Activated T-helper 2 cell treated with anti-CD3 and anti-CD28 coated beads, Interferon-gamma antibody, Interleukin-2, Interleukin-4, amounts not matched to agents 10 μg/mL and 5 μg/mL and 100 μg/mL, durations not matched to agents 14 hours and 24 hours and 36 hours (primary cell): ENCODE results near the gene GMPR2. TPM values are rescaled to one million over a fixed set of nuclear protein-coding genes. Genes with fewer than 3 reads are reported as not detected.

Experiments used
- DNase-seq: peaks from one replicate; pipeline ENCODE4 v3.0.0; 2021; ENCODE audit warnings: low spot score
- H3K27ac Mint-ChIP-seq: one replicate; pipeline ENCODE4 v1.8.0; 2021; ENCODE audit warnings: mixed read lengths
- H3K27me3 Mint-ChIP-seq: one replicate; pipeline ENCODE4 v1.8.0; 2021; ENCODE audit warnings: low read depth, mixed read lengths
- H3K36me3 Mint-ChIP-seq: one replicate; pipeline ENCODE4 v1.8.0; 2021; ENCODE audit warnings: low read depth, mixed read lengths
- H3K4me1 Mint-ChIP-seq: one replicate; pipeline ENCODE4 v1.8.0; 2021; ENCODE audit warnings: low read depth, mixed read lengths
- H3K4me3 Mint-ChIP-seq: one replicate; pipeline ENCODE4 v1.8.0; 2021; ENCODE audit warnings: low read depth, mild to moderate bottlenecking, moderate library complexity, mixed read lengths
- H3K9me3 Mint-ChIP-seq: one replicate; pipeline ENCODE4 v1.8.0; 2021; ENCODE audit warnings: mixed read lengths
- intact Hi-C: fragments of 100-400 bp; cut with micrococcal nuclease; formaldehyde crosslinking; loops from one replicate; pipeline ENCODE4 v1.15.1; 2023
- total RNA-seq: library from RNA; stranded (reverse); gene quantifications from 2 replicates; pipeline ENCODE4 v1.2.3, GENCODE V29; 2022

Gene GMPR2
- total RNA-seq = 36.3 and 43.8 TPM in 2 replicates

DNA sequence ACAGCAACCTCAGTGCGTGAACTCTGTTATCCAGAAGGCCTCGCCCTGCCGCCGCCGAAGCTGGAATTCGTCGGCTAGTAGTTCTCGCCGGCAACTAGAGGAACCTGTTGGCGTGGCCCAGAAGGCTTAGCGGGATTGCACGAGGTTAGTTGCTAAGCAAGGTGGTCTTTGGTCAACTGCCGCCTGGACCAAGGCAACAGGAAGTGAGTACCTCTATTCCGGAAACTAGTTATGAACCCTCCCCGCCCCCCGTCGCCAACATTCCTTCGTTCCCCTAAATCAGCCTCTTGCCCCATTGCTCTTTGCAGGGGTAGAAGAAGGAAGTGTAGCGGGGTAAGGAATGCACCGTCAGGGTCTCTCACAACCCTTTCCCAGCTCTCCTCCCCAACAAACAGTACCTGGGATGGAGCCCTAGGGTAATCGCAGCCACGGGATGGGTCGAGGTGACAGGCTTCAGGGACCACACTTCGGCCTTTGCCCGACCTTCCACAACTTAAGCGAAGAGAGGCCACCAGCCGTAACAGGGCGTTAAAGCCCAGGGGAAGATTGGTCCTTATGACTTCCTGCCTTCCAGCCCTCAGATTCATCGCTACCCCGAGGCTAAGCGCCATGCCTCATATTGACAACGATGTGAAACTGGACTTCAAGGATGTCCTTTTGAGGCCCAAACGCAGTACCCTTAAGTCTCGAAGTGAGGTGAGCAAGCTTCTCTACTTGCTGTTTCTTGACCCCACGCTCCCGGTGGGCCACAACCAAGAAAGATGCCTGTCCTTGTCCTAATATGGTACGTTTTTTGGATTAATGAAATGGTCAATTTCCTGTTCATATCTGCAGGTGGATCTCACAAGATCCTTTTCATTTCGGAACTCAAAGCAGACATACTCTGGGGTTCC is at the start of gene GMPR2:
GMPR2 (plus strand) TSS at position 285 of the 893 bp plus-strand sequence; CDS start at position 610, 325 bp downstream.
- no peaks in the 10 kb centered on the region for H3K9me3 Mint-ChIP-seq
- intact Hi-C loops = loop anchor here (1.0 to 2.0 kb wide), 7 partner anchors 9 to 678 kb away; partner anchors contain the start of genes DCAF11, MDP1, NRL and PSME2
- H3K27ac Mint-ChIP-seq = peak within 1 kb of the TSS; percentile 91
- peaks cover 45% of the 10 kb centered on the region for H3K4me1 Mint-ChIP-seq
- H3K4me3 Mint-ChIP-seq = peak within 1 kb of the TSS; percentile 97
- peak; percentile 22 for DNase-seq
- no peaks in the 10 kb centered on the region for H3K27me3 Mint-ChIP-seq
- H3K36me3 Mint-ChIP-seq = peaks cover 56% of the 10 kb centered on the region

DNA sequence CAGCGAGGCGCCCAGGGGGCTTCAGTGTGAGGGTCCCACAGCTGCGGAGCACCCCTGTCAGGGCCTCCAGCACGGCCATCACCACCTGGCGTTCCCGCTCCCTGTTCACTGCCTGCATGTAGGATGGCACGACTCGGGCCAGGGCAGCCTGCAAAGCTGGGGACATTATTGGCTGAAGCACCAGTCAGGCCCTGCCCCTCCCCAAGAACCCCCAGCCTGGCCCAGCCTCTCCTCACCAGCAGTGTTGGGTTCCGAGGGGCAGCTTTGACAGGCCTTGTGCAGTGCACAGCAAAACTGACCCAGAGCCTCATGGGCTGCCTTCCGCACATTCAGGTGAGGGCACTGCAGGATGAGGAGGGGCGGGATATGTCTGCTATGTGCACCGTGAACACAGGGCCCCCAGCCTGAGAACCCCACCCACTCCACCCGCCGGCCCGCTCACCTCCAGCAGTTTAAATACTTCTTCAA is 49.7 kb upstream of the GMPR2 start:
- Mint-ChIP-seq H3K27me3 (no peaks in the 10 kb centered on the region), H3K9me3 (no peaks in the 10 kb centered on the region), H3K4me3 (no peak overlapping the region), H3K4me1 (peaks cover 6% of the 10 kb centered on the region), H3K36me3 (peaks cover 80% of the 10 kb centered on the region), H3K27ac (no peak overlapping the region)
- intact Hi-C loops = no loop called here
- no peak for DNase-seq

DNA sequence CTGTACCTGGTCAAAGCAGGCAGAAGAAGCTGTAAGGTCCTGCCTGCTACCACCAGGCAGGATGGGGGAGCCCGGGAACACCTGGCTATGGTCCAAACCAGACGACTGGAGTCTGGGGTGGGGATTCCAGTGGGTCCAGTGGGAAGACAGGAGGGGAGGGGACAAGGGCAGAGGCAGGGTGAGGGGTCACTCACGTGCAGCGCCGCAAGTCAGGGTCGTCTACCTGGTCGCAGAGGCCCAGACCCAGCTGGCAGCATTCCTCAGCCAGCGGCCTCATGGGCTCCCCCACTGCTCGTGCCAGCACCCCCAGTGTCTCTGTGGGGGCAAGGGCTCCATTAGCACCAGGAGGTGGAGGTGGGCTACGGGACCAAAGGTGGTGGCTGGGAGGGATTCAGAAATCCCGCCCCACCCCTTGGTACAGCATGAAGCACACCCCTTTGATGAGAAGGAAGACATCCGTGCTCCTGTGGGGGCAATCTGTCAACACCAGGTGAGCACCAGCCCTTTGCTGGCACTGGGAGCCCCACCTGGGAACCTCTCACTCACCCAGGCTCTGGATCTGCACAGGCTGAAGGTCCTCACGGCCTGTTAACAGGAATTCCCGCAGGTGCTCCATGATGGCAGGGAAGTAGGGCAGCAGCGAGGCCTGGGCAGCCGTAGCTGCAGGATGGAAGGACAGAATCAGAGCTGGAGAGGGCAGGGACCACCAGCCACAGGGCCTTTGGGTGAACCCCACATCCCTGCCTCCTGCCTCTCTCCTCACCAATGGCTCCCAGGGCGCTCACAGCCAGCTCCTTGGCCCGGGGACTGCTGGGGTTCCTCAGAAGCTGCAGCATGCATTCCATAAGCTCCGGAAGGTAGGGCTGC is 48.4 kb upstream of the GMPR2 start:
- no peaks in the 10 kb centered on the region for H3K9me3 Mint-ChIP-seq
- intact Hi-C loops = no loop called here
- H3K4me1 Mint-ChIP-seq = peaks cover 11% of the 10 kb centered on the region
- no peak overlapping the region for H3K27ac Mint-ChIP-seq
- H3K4me3 Mint-ChIP-seq = no peak overlapping the region
- H3K36me3 Mint-ChIP-seq = peaks cover 75% of the 10 kb centered on the region
- no peaks in the 10 kb centered on the region for H3K27me3 Mint-ChIP-seq
- no peak for DNase-seq

DNA sequence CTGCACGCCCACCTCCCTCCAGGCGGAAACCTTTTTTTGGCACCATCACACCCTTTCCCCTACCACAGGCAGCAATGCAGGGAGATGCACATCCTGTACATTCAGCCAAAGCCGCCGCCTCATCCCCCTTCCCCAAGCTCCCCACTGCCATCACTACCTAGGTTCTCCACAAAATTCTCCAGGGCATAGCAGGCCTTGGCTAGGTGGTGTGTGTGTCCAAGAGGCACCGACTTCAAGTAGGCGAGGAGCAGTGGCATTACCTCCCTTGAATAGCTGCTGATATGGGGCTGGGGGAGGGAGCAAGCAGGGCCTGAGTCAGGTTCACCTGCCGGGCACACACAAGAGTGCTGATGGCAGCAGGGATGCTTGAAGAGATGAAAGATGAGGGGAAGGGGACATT is 47.7 kb upstream of the GMPR2 start:
- H3K9me3 Mint-ChIP-seq = no peaks in the 10 kb centered on the region
- no peak overlapping the region for H3K4me3 Mint-ChIP-seq
- H3K36me3 Mint-ChIP-seq = peaks cover 71% of the 10 kb centered on the region
- no peaks in the 10 kb centered on the region for H3K27me3 Mint-ChIP-seq
- no peak for DNase-seq
- no peak overlapping the region for H3K27ac Mint-ChIP-seq
- H3K4me1 Mint-ChIP-seq = peaks cover 14% of the 10 kb centered on the region
- intact Hi-C loops = no loop called here

DNA sequence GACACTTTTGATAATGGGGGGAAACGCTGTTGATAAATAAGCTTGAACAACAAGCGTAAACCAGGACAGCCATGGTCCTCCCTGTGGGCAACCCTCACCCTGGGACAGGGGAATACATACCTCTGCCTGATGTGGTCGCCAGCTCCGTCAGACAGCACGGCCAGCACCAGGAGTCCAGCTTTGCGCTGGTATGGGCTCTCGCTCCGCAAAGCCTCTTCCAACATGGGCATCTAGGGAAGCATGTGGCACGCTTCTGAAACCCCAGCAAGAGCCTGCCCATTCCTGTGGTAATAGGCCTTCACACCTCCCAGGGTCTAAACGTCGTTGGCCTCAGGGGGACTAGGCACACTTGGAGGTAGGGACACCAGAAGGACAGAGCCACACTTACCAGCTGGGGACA is 47.0 kb upstream of the GMPR2 start:
- Mint-ChIP-seq H3K4me3 (no peak overlapping the region), H3K4me1 (peaks cover 14% of the 10 kb centered on the region), H3K9me3 (no peaks in the 10 kb centered on the region), H3K27me3 (no peaks in the 10 kb centered on the region), H3K36me3 (peaks cover 70% of the 10 kb centered on the region), H3K27ac (no peak overlapping the region)
- DNase-seq = no peak
- intact Hi-C loops = no loop called here

DNA sequence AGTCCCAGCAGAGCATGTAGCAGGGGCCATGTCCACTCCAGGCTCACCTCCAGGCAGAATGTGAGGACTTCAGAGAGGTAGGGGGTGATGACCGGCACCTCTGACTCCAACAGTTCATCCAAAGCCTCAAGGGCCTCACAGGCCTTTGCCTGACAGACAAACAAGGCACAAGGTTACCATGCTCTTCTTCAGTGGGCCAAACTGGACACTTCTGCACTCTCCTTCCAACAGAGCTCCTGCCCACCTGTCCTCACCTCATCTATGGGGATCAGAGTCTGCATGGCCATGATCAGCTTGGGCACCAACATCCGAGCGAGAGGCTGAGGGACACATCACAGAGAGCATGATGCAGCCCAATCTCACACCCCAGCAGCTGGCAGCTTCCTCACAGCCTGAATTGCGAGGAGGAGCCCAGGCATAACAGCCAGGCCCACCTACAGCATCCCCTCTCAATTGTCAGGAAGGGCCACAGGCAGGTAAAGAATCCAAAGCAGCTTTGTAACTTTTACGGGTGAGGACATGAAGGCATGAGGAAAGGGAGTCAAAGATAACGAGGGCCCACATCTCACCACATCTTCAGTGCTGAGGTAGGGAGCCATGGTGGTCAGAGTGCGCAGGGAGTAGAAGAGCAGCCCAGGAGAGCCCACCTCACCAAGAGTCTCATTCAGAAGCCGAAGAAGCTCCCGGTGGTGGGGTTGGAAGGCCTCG is 45.7 kb upstream of the GMPR2 start:
- H3K4me3 Mint-ChIP-seq = peak overlapping the region; percentile 88

DNA sequence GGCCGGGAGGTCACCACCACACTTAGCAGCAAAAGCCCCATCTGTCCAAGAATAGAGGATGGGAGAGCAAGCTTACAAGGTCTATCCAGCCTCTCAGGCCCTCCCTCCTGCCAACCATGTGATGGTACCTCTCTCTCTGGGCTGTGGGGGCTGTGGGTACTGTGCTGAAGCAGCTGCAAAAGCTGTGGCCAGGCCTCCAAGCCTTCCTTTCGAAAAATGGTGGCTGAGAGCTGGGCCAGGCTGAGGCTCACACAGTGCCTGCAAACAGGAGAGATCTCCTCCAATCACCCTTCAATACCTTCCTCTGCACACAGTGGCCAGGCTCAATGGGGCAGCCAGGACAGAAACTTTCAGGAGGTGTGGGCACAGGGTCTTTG is 45.2 kb upstream of the GMPR2 start:
- DNase-seq = no peak
- peaks cover 66% of the 10 kb centered on the region for H3K36me3 Mint-ChIP-seq
- H3K9me3 Mint-ChIP-seq = no peaks in the 10 kb centered on the region
- no peaks in the 10 kb centered on the region for H3K27me3 Mint-ChIP-seq
- peak overlapping the region; percentile 88 for H3K4me3 Mint-ChIP-seq
- intact Hi-C loops = no loop called here
- H3K27ac Mint-ChIP-seq = peak overlapping the region; percentile 81
- H3K4me1 Mint-ChIP-seq = peaks cover 17% of the 10 kb centered on the region

More for the DNA sequence above, 45.7 kb upstream of the GMPR2 start:
- intact Hi-C loops = no loop called here
- peaks cover 66% of the 10 kb centered on the region for H3K36me3 Mint-ChIP-seq
- no peaks in the 10 kb centered on the region for H3K27me3 Mint-ChIP-seq
- H3K27ac Mint-ChIP-seq = no peak overlapping the region
- no peaks in the 10 kb centered on the region for H3K9me3 Mint-ChIP-seq
- H3K4me1 Mint-ChIP-seq = peaks cover 14% of the 10 kb centered on the region
- no peak for DNase-seq

DNA sequence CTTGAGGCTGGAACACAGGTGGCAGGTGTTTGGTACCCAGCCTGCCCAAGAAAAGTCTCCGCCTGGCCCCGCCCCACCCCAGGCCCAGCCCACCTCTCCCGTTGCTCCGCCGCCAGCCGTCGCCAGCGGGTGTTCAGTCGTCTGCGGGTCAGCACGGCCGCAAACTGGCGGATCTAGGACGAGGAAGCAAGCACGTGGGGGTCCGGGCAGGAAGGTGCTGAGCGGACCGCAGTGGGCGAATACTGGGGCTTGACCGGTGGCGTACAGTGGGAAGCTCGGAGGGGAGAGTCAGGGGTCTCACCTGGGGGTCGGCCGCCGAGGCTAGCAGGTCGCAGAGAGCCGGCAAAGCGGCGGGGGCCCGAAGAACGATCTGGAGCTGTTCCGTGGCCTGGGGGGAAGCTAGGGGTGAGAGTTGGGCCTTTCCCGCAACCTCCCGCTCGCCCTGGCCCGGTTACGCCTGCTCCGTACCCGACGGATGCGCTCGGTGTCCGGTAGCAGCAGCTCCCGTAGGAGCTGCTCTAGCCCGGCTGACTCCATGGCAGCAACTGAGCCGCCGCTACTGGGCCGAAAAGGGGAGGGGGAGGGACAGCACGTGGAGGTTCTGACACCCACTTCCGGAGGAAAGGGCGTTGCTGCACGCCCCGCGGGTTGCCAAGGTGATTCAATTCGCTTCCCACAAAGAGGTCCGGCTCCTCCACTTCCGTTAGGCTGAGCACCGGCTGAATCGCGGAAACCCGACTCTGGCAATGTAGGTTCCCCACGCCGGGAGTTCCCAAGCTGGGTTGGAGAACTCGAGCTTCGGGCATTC is 44.3 kb upstream of the GMPR2 start, which contains the start of gene IPO4:
IPO4 (minus strand) TSS at position 566 of the 808 bp plus-strand sequence; CDS start at position 537, 29 bp downstream.
- peak; percentile 93 for DNase-seq
- no peaks in the 10 kb centered on the region for H3K9me3 Mint-ChIP-seq
- intact Hi-C loops = loop anchor here (1.0 to 2.0 kb wide), 3 partner anchors 27 to 74 kb away; partner anchors contain the start of genes DCAF11, IRF9, NRL and PSME2
- peak within 1 kb of the TSS; percentile 88 for H3K4me3 Mint-ChIP-seq
- H3K27me3 Mint-ChIP-seq = no peaks in the 10 kb centered on the region
- H3K4me1 Mint-ChIP-seq = peaks cover 23% of the 10 kb centered on the region
- H3K36me3 Mint-ChIP-seq = peaks cover 64% of the 10 kb centered on the region
- peak within 1 kb of the TSS; percentile 81 for H3K27ac Mint-ChIP-seq

DNA sequence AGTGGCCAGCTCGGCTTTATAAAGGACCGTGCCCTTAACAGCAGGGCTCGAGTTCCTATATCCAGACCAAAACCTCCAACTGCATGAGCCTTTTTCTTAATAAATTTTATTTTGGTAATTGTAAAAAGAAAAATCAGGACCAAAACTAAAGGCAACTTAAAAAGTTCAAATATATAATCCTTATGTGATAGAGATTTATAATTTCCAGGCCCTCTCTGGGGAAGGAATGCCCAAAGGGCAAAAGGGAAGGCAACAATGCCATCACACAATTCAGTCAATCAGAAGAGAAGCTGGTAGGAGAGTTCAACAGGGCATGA is 43.7 kb upstream of the GMPR2 start:
- Mint-ChIP-seq H3K9me3 (no peaks in the 10 kb centered on the region), H3K27ac (peak overlapping the region; percentile 81), H3K4me1 (peaks cover 25% of the 10 kb centered on the region), H3K4me3 (peak overlapping the region; percentile 88), H3K27me3 (no peaks in the 10 kb centered on the region), H3K36me3 (peaks cover 61% of the 10 kb centered on the region)
- no peak for DNase-seq
- intact Hi-C loops = loop anchor here (2.0 kb wide), 2 partner anchors 42 to 74 kb away; partner anchors contain the start of genes DCAF11, NRL, PSME2 and RNF31

DNA sequence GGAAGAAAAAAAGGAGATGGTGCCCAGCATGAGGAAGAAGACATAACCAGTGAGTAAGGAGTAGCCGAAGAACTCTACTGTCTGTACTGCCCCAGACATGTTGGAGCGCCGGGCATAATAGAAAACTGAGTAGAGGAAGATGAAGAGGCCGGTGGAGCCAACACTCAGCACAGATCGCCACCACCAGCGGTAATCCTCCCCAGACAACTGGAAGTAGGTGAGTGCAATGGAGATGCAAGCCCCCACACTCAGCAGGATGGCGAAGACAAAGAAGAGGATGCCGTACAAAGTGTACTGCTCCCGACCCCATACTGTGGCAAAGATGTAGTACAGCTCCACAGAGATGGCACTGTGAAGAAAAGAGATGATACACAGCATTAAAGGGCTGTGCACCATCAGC is 43.3 kb upstream of the GMPR2 start:
- no peaks in the 10 kb centered on the region for H3K9me3 Mint-ChIP-seq
- peaks cover 29% of the 10 kb centered on the region for H3K4me1 Mint-ChIP-seq
- H3K4me3 Mint-ChIP-seq = no peak overlapping the region
- no peak overlapping the region for H3K27ac Mint-ChIP-seq
- intact Hi-C loops = loop anchor here (2.0 kb wide), 2 partner anchors 43 to 75 kb away; partner anchors contain the start of genes DCAF11, NRL, PSME2 and RNF31
- DNase-seq = no peak
- H3K36me3 Mint-ChIP-seq = peaks cover 58% of the 10 kb centered on the region
- H3K27me3 Mint-ChIP-seq = no peaks in the 10 kb centered on the region

DNA sequence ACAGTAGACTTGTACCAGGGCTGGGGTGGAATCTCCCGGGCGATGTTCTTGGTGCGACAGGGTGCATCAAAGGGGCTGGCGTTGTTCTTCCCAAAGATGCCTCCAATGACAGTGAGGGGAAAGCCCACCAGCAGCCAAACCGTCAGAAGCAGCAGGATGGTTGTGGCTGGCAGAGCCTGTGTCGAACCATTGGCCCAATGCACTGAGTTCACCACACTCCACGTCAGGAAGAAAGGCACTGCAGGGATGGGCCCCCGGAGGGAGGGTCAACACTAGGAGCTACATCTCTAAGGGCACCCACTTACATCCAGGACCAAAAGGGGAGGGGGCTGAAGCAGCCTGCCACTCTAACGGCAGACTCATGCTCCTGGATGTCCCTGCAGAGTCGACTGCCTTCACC is 42.3 kb upstream of the GMPR2 start:
- peaks cover 35% of the 10 kb centered on the region for H3K4me1 Mint-ChIP-seq
- no peak for DNase-seq
- H3K36me3 Mint-ChIP-seq = peaks cover 52% of the 10 kb centered on the region
- H3K4me3 Mint-ChIP-seq = no peak overlapping the region
- H3K27me3 Mint-ChIP-seq = no peaks in the 10 kb centered on the region
- no peaks in the 10 kb centered on the region for H3K9me3 Mint-ChIP-seq
- H3K27ac Mint-ChIP-seq = no peak overlapping the region
- intact Hi-C loops = no loop called here
